CD4-positive, alpha-beta T cell treated with Interleukin-17A for 1 hour (primary cell): ENCODE data around the gene PTPRN2.
"Not testable (repeated sequence)": the region's sequence is repeated elsewhere in the genome, so short reads cannot be mapped to it uniquely, and the experiment has no call there.

Experiments used
- DNase-seq: peaks from one replicate; pipeline ENCODE4 v3.0.0-alpha.2; 2020

PTPRN2 gene

DNA sequence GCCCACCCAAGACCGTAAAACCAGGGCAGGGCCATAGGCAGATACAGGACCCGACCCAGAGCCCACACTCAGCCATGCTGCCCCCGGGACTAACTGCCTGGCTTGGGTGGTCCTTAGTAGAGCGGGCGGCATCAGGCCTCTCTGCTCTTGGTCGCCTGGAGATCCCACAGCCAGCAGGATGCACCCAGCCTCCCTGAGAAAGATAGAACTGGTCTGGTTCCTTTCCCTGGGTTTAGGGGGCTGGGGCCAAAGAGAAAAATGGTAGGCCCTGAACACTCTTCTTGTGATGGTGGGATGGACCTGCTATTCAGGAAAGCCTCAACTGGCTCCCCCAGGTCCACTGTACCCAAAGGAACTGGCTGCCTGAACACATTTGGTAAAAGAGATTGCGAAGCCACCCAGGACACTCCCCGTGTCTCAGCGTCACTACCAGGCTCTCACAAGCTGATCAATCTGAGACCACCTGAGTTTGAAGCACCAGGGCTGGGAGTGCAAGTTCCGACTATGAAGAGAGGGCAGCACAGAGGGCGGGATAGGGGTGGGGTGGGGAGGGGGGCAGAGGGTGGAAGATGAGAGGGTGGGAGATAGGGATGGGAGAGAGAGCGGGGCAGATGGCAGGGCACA is 659.3 kb downstream of the PTPRN2 start:
- no peak for DNase-seq

DNA sequence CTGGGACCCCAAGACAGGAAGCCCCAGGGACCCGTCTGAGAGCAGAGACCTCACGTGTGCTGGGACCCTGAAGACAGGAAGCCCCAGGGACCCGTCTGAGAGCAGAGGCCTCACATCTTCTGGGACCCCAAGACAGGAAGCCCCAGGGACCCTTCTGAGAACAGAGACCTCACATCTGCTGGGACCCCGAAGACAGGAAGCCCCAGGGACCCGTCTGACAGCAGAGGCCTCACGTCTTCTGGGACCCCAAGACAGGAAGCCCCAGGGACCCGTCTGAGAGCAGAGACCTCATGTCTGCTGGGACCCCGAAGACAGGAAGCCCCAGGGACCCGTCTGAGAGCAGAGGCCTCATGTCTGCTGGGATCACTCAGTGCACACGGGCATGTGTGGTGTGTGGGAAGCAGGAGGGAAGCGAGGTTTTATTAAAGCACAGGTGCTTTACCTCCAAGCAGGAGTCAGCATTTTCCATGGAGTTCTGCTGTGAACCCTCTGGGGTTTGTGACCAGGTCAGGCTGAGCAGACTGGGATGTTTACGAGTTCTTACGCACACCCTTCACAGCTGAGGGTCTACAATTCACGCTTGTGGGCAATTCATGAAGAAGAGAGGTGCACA is 660.2 kb downstream of the PTPRN2 start:
- no peak for DNase-seq

DNA sequence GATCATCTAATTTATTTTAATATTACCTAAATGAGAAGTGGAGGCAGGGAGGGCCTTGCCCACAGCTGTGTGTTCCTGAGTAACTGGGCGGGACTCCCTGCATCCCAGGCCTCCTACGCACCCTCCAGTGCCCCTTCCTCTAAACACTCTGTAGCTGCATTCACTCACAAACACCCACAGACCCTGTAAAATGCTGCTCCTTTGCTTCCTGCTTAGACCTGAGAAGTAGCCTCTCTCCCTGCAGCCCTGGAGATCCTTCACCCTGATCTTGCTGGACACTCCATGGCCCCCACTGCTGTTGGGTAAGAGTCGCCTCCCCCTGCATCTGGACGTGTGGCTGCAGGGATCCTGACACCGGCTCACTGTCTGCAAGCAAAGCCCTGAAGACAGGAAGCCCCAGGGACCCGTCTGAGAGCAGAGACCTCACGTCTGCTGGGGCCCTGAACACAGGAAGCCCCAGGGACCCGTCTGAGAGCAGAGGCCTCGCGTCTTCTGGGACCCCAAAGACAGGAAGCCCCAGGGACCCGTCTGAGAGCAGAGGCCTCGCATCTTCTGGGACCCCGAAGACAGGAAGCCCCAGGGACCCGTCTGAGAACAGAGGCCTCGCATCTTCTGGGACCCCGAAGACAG is 661.0 kb downstream of the PTPRN2 start:
- no peak for DNase-seq

DNA sequence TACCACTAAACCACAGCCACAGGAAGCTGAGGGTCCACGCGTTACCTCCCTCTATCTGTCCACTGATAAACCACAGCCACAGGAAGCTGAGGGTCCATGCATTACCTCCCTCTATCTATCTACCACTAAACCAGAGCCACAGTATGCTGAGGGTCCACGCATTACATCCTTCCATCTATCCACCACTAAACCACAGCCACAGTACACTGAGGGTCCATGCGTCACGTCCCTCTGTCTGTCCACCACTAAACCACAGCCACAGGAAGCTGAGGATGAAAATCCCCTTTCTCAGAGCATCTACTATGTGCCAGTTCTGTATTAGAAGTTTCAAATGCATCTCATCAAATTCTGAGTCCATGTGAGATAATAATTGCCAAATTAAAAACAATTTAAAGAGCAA is 661.5 kb downstream of the PTPRN2 start:
- no peak for DNase-seq

DNA sequence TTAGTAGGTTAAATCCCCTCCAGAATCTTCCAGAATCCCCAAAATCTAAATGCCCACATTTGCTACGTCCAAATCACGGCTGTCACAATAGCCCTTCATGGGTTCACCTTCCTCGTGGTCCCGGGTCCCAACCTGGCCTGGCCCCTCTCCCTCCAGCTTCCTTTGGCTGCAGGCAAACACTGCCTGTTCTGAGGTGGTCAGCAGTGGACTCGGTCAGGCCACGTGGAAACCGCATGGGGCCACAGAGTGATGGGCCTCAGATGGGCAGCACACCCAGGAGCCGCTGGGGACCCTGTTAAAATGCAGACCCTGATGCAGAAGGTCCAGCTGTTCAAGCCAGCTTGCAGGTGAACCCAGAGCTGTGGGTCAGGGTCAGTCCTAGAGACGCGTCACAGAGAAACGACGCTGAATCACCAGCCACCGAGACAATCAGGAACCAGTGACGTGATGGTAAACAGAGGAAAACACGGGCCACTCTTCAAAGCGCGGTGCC is 662.2 kb downstream of the PTPRN2 start:
- DNase-seq: no peak

DNA sequence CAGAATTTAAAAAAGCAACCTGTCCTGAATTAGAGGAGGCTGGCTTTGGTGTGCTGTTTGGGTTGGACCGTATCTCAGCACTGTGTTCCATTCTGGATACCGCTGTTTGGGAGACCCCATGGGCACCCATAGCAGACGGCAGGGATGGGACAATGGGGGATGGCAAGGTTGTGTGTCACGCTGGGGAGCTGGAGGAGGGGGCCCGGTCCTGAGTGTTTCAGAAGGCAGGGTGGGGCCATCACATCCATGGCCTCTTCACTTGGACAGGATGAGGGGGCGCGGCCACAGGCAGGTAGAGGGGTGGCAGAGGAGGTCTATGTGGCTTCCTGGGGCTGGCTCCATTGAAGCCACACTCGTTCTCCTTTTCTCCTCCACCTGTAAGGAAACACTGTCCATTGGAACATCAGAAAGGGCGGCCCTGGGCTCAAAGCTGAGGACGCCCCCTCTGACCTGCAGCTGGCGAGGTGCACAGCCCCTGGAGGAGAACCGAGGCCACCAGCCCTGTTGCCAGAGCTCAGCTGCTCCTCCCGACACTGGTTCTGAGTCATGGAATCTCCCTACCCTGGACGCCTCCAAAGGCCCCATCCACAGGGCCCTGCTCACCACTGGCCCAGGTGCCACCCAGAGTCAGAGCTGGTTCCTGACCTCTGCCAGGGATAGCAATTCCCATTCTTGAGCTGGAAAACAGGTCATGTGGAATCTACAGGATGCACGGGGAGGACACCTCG is 663.6 kb downstream of the PTPRN2 start:
- DNase-seq: no peak

DNA sequence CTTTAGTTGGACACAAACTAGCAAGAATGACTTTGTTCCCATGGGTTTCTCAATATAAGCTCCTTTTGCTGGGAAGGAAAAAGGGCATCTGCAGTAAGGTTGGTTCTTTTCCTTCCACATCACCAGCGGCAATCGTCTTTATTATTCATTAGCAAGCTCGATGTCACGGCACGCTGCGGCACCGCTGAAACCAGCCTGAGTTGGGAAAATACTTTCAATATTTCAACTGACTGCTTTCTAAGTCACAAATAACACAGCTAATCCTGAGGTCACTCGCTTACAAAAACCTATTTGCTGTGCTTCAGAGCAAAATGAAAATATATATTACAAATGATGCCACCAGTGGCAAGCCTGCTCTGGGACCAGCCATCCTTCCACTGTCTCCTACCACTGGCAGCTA is 665.0 kb downstream of the PTPRN2 start:
- DNase-seq: no peak

DNA sequence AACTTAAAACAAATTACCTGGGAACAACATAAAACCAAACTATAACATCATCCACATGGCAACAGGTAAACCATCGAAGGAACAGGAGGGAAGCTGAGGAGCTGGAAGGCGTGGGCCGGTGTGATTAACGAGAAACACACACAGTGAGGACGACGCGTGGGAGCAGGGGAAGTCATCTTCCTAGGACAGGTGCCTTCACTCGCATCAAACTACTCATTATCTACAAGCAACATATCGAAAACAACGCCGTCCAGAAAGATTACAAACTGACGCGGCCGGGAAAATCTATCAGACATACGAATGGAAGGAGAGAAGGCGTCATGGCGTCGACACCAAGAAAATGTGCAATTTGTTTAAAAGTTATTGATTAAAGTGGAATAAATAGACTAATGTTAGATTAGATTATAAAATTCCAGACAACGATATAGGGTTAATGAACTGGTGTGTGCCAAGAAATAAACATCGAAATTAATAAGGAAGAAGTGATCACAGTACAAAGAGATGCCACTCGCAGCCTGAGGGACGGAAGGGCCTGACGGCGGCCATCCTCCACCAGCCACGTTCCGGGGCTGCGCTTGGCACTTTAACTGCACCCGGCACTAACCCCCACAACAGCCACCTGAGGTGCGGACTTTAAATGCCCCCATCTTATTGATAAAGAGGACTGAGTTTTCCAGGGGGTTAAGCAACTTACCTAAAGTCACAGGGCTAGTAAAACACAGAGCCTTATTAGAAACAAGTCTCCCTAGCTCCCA is 669.1 kb downstream of the PTPRN2 start:
- DNase-seq: no peak

DNA sequence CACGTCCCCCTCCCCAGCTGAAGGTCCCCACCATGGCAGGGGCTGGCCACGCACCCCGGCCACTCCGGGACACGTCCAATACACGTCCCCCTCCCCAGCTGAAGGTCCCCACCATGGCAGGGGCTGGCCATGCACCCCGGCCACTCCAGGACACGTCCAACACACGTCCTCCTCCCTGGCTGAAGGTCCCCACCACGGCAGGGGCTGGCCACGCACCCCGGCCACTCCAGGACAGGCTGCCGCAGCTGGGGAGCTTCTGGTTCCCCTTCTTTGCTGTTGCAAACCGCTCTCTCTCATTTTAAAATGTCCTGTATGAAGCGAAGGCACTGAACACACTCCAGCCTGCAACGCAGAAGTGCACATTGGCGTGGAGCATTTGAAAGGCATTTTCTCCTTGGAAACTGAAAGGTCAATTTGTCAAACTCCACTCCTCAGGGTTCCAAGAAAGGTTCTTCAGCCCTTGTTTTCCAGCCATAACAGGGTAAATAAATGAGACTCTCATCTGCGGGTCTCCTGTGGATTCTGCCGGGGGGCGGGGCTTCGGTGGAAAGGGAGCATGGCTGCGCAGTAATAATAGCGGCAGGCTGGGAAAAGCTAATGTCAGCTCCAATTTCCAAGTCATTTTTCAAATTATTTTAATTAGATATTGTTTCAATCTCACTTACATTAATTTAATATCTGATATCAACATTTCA is 670.5 kb downstream of the PTPRN2 start:
- DNase-seq: no peak

DNA sequence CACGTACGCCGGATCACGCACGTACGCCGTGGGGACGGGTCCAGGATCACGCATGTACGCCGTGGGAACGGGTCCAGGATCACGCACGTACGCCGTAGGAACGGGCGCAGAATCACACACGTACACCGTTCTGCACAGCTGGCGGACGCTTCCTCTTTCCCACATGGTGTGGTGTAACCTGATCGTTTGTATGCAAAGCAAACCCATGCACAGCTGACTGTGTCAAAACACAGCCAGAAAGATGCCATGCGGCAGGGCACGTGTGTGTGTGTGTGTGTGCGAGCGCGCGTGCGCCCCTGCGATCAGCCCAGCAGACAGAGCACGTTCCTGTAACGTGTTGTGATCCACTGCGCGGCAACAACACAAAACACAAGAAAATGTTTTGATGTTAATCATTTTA is 677.2 kb downstream of the PTPRN2 start:
- no peak for DNase-seq

DNA sequence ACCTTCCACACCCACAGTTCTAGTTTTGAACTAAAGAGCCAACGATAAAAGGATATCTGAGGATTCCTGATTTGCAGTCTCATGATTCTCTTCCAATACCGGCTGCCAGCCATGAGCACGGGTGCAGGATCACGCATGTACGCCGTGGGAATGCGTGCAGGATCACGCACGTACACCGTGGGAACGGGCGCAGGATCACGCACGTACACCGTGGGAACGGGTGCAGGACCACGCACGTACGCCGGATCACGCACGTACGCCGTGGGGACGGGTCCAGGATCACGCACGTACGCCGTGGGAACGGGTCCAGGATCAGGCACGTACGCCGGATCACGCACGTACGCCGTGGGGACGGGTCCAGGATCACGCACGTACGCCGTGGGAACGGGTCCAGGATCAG is 677.6 kb downstream of the PTPRN2 start:
- not testable (repeated sequence) for DNase-seq

DNA sequence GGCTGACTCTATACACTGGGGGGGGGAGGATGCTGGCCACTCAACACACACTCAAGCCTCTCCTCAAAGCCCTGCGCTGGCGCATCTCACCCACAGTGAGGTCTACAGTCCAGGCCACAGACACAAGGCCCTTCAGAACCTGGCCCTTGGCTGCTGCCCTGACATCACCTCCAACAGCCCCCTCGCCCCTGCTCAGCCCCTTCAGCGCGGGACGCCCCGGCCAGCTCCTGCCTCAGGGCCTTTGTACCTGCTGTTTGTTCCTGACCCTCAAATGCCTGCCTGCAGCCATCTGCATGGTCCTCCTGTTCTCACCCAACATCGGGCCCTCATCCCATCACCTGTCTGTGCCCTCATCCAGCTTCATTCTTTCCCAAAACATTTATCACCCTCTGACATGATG is 678.3 kb downstream of the PTPRN2 start:
- DNase-seq: no peak

DNA sequence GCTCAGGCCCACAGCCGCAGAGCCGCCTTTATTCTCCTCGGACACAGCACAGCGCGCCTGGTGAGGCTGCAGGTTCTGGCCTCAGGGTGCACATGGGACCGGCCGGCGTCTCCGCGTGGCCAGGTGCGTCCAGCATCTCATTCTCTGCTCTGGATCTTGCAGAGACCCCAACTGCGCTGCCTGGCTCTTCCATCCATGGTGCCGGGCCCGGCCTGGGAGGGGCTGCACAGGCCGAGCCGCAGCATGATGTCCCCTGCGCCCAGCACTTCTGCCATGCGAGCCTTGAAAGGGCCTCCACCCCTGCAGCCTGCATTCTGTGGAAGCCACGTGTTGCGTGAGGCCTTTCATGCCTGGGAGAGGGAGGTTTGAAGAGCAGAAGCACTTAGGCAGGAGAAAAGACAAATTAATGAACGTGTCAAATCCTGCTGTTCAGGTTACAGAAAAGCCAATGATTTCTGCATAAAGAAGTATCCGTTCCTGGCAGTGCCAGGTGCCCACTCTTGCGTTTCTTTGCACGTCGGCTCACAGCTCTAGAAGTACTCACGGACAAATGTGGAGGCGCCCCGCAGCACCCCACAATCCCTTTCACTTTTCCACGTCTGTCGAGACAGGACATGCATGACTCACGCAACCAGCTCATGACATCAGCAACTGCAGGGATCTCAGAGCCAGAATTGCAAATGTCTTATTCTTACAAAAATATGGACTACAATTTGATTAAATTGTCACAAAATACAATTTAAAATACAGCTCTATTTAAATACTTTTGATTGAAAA is 679.4 kb downstream of the PTPRN2 start:
- DNase-seq: no peak

DNA sequence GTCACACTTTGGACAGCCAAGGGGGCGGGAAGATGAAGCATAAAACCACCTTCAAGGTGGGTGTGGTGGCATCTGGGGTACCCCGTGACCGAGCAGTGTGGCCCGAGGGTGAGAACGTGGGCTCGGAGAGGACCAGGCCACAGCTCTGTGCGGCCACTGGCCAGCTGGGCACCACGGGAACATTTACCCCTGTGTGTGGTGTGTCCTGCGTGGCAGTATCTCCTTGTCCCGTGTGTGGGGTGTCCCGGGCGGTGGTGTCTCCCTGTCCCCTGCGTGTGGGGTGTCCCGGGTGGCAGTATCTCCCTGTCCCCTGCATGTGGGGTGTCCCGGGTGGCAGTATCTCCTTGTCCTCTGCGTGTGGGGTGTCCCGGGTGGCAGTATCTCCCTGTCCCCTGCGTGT is 680.5 kb downstream of the PTPRN2 start:
- no peak for DNase-seq

DNA sequence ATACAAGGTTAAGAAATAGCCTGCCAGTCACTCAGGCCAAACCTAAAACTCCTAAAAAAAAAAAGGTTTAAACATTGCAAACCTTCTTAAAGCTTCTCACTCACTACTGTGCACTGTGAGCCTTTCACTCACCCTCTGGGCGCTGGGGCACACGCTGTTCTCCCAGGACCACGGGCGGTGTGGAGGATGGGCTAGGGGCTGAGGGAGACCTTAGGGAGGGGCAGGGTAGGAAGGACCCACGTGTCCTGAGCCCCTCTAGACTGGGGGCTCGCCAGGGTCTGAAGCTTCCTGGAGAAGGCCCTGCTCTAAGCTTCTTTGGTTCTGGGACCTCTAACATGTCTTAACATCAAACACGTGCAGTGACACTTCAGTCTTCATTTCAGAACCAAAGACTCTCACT is 681.0 kb downstream of the PTPRN2 start:
- no peak for DNase-seq

DNA sequence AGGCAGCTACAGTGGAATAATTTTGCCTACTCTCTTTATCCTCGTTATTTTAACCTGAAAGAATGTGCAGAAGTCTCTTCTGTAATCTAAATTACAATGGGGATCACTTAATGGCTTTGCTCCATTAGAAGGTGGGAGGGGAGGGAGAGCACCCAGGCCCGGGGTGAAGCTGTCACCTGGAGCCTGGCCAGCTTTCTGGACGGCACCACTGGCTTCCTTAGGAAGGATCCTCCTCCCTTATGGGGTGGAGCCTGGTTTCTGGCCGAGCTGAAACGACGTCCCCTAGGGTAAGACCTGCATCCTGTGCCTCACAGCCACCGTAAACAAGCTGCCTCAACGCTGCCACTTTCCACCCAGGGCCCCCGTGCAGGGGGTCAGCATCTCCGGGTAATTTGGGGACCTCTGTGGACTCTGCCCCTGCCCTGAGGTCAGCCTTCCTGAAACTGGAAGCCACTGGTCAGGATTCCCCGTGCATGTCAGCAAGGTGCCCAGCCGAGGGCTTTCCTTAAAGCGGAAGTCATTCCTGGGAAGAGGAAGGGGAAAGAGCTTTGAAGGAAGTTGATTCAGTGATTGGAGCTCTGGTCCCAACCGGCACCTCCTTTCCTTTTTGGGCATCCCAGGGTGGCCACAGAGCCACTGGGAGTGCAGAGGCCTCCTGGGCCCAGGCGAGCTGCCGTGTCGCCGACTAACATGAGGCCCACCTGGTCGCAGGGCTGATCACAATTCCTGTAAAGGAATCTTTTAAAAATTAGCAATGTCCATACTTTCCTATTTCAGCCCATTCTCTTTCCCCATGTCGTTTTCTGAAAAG is 681.8 kb downstream of the PTPRN2 start:
- DNase-seq: no peak

DNA sequence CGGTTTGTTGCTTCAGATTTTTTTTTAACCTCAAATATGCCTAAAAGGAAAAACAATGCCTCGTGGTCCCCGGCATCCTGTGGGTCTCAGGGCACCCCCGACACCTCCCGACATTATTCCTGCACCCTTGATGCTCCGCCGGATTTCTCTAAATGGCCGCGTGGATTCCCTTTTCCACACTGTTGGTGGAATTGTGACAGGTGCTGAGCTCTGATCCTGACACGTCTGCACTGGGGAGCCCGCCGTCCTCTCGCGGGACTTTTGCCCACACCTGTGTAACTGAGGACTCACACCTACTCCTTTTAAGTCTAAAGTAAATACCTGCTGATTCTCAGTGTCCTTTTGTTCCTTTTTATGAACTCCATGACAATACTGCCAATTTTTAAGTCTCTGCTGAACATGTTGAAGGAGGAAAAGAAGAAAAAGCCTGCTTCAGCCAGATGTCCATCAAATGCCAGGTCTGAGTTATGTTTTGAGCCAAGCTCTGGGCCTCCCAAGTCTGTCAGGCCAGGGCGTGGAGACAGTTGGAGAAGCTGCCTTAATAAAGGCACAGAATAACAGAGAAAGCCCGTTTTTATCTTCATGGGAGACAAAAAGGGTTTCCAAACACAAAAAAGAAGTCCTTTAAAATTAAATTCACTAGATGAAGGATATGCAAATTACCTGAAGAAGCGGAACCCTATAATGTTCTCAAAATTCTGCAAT is 682.6 kb downstream of the PTPRN2 start:
- no peak for DNase-seq

DNA sequence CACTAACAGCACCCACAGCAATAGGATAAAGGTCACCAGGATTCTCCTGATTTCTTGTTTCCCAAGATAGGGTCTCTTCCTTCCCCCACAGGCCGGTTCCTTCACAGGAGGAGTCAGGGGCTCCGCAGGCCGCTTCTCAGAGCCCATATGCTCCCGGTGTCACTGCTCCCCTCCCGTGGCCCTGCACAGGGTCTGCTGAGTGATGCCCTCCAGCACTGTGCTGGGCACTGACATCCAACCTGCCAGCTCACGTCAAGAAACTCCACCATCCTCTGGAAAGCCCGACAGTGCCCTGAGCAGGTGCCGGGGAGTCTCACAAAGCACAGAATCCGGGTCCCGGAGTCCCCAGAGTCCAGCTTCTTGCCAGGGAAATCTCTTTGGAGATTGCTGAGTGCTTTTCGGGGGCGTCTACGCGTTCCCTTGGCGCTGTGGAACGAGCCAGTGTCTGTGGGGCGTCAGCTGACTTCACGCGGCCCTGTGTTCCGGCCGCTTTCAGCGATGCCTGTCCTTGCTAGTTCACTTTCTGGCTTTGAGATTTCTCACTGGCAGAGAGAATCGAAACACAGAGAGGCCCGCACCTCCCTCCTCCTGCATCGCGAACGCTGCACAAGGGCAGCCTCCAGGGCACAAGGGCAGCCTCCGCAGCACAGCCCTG is 683.3 kb downstream of the PTPRN2 start:
- no peak for DNase-seq

DNA sequence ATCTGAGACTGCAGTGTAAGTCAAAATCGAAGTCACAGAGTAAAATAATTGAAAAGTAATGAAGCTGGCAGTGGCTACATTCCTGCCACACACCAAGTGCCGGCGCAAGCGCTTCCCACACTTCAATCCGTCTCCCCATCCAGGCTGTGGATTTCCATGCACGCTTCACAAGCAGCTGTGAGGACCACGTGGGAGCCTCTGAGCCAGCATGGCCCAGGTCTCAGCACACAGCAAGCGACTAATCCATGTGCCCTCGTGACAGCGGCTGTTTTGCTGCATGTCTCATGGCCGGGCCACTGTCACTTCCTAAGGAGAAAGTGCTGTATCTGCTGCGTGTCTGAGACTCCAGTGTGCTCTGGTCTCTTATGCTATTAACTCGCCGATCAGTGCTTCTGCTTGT is 683.9 kb downstream of the PTPRN2 start:
- no peak for DNase-seq

DNA sequence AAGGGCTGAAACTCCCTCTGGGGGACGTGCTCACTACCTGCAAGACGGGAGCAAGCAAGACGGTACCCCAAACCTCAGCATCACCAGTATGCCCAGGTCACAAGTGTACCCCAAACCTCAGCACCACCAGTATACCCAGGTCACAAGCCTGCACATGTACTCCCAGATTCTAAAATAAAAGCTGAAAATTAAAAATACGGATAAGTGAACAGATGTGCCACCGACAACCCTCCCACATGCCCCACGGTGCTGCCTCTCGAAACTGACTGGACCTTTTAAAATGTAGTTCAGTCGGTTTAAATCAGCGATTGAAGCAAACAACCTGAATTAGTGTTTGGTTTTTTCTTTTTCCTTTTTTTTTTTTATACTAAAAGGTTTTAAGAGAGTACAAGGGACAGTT is 684.3 kb downstream of the PTPRN2 start:
- no peak for DNase-seq
